Measurements from ENCODE around the gene COL4A1. TPM values are rescaled to one million over a fixed set of nuclear protein-coding genes. Genes with fewer than 3 reads are reported as not detected.

Gene COL4A1
- total RNA-seq, 2 experiments from 2014 or later, result not detected

- H3K36me3 Mint-ChIP-seq, result no peaks in the 10 kb centered on the region
- no peak overlapping the region for H3K4me3 Mint-ChIP-seq
- no peaks in the 10 kb centered on the region for H3K9me3 Mint-ChIP-seq (ENCODE audit: low read depth)
- H3K27me3 Mint-ChIP-seq, result peaks cover 4% of the 10 kb centered on the region
- CTCF ChIA-PET, result no interaction called here
- no peak overlapping the region for H3K27ac Mint-ChIP-seq
- ATAC-seq, result no peak
- peak; percentile 25 for DNase-seq
- H3K4me1 Mint-ChIP-seq, result no peaks in the 10 kb centered on the region
Measured at GRCh38 chr13:110261166-110262081, 45.5 kb downstream of the COL4A1 start.

GRCh38 chr13:110259651-110260050 is 47.3 kb downstream of the COL4A1 start:
- ATAC-seq, result no peak
- CTCF ChIA-PET, result no interaction called here
- peak; percentile 7 for DNase-seq
- Mint-ChIP-seq H3K4me3 (no peak overlapping the region), H3K27me3 (no peaks in the 10 kb centered on the region), H3K9me3 (ENCODE audit: low read depth) (no peaks in the 10 kb centered on the region), H3K27ac (no peak overlapping the region), H3K4me1 (no peaks in the 10 kb centered on the region), H3K36me3 (peaks cover 2% of the 10 kb centered on the region)

- H3K27ac Mint-ChIP-seq, result no peak overlapping the region
- H3K27me3 Mint-ChIP-seq, result no peaks in the 10 kb centered on the region
- peaks cover 2% of the 10 kb centered on the region for H3K36me3 Mint-ChIP-seq
- no peaks in the 10 kb centered on the region for H3K9me3 Mint-ChIP-seq (ENCODE audit: low read depth)
- no peak overlapping the region for H3K4me3 Mint-ChIP-seq
- CTCF ChIA-PET, result no interaction called here
- ATAC-seq (no peak), DNase-seq (peak; percentile 2)
- no peaks in the 10 kb centered on the region for H3K4me1 Mint-ChIP-seq
Measured at GRCh38 chr13:110258876-110259631, 47.9 kb downstream of the COL4A1 start.

GRCh38 chr13:110257408-110257807 is 49.5 kb downstream of the COL4A1 start:
- CTCF ChIA-PET, result no interaction called here
- Mint-ChIP-seq H3K36me3 (peaks cover 2% of the 10 kb centered on the region), H3K4me3 (no peak overlapping the region), H3K9me3 (ENCODE audit: low read depth) (no peaks in the 10 kb centered on the region), H3K4me1 (no peaks in the 10 kb centered on the region), H3K27ac (no peak overlapping the region), H3K27me3 (no peaks in the 10 kb centered on the region)
- peak; percentile 36 for DNase-seq
- ATAC-seq, result no peak

GRCh38 chr13:110256126-110256905 is 50.6 kb downstream of the COL4A1 start:
- Mint-ChIP-seq H3K27me3 (no peaks in the 10 kb centered on the region), H3K9me3 (ENCODE audit: low read depth) (no peaks in the 10 kb centered on the region), H3K27ac (no peak overlapping the region), H3K4me3 (no peak overlapping the region), H3K36me3 (peaks cover 2% of the 10 kb centered on the region), H3K4me1 (no peaks in the 10 kb centered on the region)
- CTCF ChIA-PET, result no interaction called here
- DNase-seq, result peak; percentile 22
- ATAC-seq, result no peak

- DNase-seq (peak; percentile 7), ATAC-seq (no peak)
- CTCF ChIA-PET, result no interaction called here
- Mint-ChIP-seq H3K4me3 (no peak overlapping the region), H3K27ac (no peak overlapping the region), H3K27me3 (no peaks in the 10 kb centered on the region), H3K36me3 (peaks cover 2% of the 10 kb centered on the region), H3K9me3 (ENCODE audit: low read depth) (no peaks in the 10 kb centered on the region), H3K4me1 (no peaks in the 10 kb centered on the region)
Measured at GRCh38 chr13:110254751-110255553, 52.0 kb downstream of the COL4A1 start.

GRCh38 chr13:110254151-110254679 is 52.7 kb downstream of the COL4A1 start:
- Mint-ChIP-seq H3K4me1 (no peaks in the 10 kb centered on the region), H3K9me3 (ENCODE audit: low read depth) (no peaks in the 10 kb centered on the region), H3K36me3 (peaks cover 2% of the 10 kb centered on the region), H3K4me3 (no peak overlapping the region), H3K27me3 (no peaks in the 10 kb centered on the region), H3K27ac (no peak overlapping the region)
- CTCF ChIA-PET, result no interaction called here
- DNase-seq, result peak; percentile 11
- no peak for ATAC-seq

- Mint-ChIP-seq H3K9me3 (ENCODE audit: low read depth) (no peaks in the 10 kb centered on the region), H3K4me3 (no peak overlapping the region), H3K27ac (no peak overlapping the region), H3K4me1 (peaks cover 2% of the 10 kb centered on the region), H3K27me3 (no peaks in the 10 kb centered on the region), H3K36me3 (peaks cover 2% of the 10 kb centered on the region)
- CTCF ChIA-PET, result no interaction called here
- DNase-seq (peak; percentile 11), ATAC-seq (no peak)
Measured at GRCh38 chr13:110251193-110251819, 55.7 kb downstream of the COL4A1 start.

GRCh38 chr13:110250258-110250891 is 56.6 kb downstream of the COL4A1 start:
- H3K9me3 Mint-ChIP-seq (ENCODE audit: low read depth), result no peaks in the 10 kb centered on the region
- H3K36me3 Mint-ChIP-seq, result peaks cover 2% of the 10 kb centered on the region
- no peak overlapping the region for H3K27ac Mint-ChIP-seq
- no peak overlapping the region for H3K4me3 Mint-ChIP-seq
- DNase-seq (peak; percentile 31), ATAC-seq (no peak)
- CTCF ChIA-PET, result no interaction called here
- H3K4me1 Mint-ChIP-seq, result peaks cover 2% of the 10 kb centered on the region
- peaks cover 3% of the 10 kb centered on the region for H3K27me3 Mint-ChIP-seq

GRCh38 chr13:110249326-110249725 is 57.6 kb downstream of the COL4A1 start:
- H3K27ac Mint-ChIP-seq, result no peak overlapping the region
- DNase-seq (no peak), ATAC-seq (no peak)
- H3K9me3 Mint-ChIP-seq (ENCODE audit: low read depth), result no peaks in the 10 kb centered on the region
- H3K36me3 Mint-ChIP-seq, result no peaks in the 10 kb centered on the region
- peaks cover 3% of the 10 kb centered on the region for H3K27me3 Mint-ChIP-seq
- H3K4me1 Mint-ChIP-seq, result peaks cover 2% of the 10 kb centered on the region
- no peak overlapping the region for H3K4me3 Mint-ChIP-seq
- CTCF ChIA-PET, result no interaction called here

- no peak for ATAC-seq
Measured at GRCh38 chr13:110248449-110249143, 58.4 kb downstream of the COL4A1 start.

More at GRCh38 chr13:110248449-110249143, 58.4 kb downstream of the COL4A1 start:
- Mint-ChIP-seq H3K27ac (no peak overlapping the region), H3K27me3 (peaks cover 5% of the 10 kb centered on the region), H3K36me3 (no peaks in the 10 kb centered on the region), H3K9me3 (ENCODE audit: low read depth) (no peaks in the 10 kb centered on the region), H3K4me1 (peaks cover 2% of the 10 kb centered on the region), H3K4me3 (no peak overlapping the region)
- DNase-seq, result peak; percentile 16
- CTCF ChIA-PET, result no interaction called here
